ENCODE measurements around the gene SMARCA4.

DNA sequence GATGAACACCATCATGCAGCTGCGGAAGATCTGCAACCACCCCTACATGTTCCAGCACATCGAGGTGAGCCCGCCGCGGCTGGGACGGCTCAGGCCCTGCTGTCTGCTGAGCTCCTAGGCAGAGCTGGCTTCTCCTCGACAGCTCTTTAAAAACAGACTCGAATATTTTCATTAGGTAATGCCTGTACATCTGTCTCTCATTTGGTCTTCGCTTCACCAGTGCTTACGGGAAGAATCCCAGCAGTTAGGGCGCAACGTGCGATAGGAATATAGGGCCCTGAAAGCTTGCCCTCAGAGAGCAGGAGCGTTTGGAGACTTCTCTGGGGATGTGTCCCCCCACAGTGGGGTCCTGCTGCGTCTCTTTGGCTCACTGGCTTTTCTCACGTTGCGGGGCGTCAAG lies 64.6 kb downstream of the SMARCA4 start:
- TF ChIP-seq INSM2 (tag by site-specific recombination; IDR thresholded peaks at IDR 0.05): no peak
- TF ChIP-seq, protein P1, sequence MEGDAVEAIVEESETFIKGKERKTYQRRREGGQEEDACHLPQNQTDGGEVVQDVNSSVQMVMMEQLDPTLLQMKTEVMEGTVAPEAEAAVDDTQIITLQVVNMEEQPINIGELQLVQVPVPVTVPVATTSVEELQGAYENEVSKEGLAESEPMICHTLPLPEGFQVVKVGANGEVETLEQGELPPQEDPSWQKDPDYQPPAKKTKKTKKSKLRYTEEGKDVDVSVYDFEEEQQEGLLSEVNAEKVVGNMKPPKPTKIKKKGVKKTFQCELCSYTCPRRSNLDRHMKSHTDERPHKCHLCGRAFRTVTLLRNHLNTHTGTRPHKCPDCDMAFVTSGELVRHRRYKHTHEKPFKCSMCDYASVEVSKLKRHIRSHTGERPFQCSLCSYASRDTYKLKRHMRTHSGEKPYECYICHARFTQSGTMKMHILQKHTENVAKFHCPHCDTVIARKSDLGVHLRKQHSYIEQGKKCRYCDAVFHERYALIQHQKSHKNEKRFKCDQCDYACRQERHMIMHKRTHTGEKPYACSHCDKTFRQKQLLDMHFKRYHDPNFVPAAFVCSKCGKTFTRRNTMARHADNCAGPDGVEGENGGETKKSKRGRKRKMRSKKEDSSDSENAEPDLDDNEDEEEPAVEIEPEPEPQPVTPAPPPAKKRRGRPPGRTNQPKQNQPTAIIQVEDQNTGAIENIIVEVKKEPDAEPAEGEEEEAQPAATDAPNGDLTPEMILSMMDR (tag by site-specific recombination; IDR thresholded peaks at IDR 0.05): no peak
- TF ChIP-seq HOXC10 (CRISPR knock-in tag; IDR thresholded peaks at IDR 0.05): no peak
- no peak for TF ChIP-seq PRDM10 (tag by site-specific recombination; IDR thresholded peaks at IDR 0.05)

Measured in HEK293 (cell line).